Ramos (cell line): ENCODE results near the gene SLC66A1.
"Not testable (repeated sequence)": the region's sequence is repeated elsewhere in the genome, so short reads cannot be mapped to it uniquely, and the experiment has no call there.

ENCODE experiments used
- in situ Hi-C: fragments of 300-500 bp; cut with MboI; formaldehyde crosslinking; loops from one replicate; pipeline ENCODE4 v1.14.3; 2022; ENCODE audit warnings: low sequenced_read_pairs; ENCODE audit not compliant: unreplicated experiment

SLC66A1 gene

DNA sequence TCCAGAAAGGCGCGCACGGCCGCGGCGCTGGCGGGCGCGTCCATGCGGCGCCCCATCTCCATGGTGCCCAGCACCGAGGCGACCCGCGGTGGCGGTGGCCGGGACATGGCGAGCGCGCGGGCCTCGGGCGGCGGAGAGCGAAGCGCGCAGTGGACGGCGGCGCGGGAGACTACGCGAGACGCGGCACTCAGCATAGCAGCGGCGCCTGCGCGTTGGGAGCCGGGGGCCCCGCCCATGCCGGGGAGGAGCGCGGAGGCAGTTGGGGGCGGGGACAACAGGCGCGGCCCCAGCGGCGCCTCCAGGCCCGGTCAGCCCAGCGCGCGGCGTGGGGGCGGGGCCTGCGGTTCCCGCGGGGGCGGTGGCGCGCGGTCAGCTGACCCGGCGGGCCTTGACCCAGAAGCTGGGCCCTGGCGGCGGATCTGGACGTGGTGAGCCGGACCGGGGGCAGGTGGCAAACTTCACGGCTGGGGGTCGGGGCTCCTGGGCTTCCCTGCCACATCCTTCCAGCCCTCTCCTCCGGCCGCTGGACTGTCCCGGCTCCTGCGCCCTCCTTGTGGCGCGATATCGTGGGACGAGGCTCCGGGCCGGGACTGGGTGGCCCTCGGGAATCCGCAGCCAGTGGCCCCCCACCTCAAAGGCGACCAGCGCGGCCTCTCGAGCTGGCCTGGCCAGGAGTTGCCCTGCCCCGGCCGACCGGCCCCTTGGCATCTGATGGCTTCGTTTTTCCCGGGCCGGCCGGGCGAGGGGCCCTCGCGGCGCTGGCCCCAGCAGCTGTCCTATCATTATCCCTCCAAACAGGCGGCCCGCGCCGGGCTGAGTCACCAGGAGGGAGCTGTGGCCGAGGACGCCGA, at the start of gene SLC66A1, which contains the start of gene AKR7A2:
SLC66A1 (plus strand) TSS at position 396 of the 851 bp plus-strand sequence. CDS start 5,352 bp downstream, outside the sequence.
AKR7A2 (minus strand) TSS at position 214 of the 851 bp plus-strand sequence; CDS start at position 194, 20 bp downstream.
- in situ Hi-C loops, result no loop called here

DNA sequence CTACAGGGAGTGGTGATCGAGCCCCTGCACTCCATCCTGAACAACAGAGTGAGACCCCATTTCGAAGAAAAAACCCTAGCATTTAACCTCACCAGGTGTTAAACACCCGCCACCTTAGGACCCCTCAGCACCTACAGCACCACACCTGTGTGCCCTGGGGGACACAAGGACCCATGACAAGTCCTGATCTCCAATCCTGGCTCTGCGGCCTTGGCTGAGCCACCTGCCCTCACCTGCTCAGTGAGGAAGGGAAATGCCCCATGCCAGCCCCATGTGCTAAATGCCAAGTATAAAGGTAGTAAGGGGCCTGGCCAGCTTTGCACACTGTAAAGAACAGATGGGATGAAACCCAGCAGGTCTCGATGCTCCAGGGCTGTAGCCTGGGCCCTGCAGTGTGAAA, 49.4 kb upstream of the SLC66A1 start:
- in situ Hi-C loops, result no loop called here

DNA sequence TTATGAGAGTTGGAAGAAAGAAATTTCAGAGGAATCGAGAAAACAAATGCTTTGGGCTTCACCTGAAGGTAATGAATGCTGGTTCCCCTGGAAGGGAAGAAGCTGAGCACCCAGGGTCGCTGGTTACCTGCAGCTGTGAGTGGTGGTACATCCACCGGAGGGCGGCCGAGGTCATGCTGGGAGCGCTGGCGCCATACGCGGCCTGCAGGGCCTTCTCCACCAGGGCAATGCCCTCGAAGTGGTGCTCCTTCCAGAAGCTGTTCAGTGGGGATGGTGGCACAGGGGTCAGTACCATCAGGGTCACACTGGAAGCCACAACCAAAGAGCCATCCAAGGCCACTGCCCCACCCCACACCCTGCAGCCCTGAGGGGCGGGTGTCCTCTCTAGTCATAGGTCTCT, 43.7 kb upstream of the SLC66A1 start:
- in situ Hi-C loops, result no loop called here

DNA sequence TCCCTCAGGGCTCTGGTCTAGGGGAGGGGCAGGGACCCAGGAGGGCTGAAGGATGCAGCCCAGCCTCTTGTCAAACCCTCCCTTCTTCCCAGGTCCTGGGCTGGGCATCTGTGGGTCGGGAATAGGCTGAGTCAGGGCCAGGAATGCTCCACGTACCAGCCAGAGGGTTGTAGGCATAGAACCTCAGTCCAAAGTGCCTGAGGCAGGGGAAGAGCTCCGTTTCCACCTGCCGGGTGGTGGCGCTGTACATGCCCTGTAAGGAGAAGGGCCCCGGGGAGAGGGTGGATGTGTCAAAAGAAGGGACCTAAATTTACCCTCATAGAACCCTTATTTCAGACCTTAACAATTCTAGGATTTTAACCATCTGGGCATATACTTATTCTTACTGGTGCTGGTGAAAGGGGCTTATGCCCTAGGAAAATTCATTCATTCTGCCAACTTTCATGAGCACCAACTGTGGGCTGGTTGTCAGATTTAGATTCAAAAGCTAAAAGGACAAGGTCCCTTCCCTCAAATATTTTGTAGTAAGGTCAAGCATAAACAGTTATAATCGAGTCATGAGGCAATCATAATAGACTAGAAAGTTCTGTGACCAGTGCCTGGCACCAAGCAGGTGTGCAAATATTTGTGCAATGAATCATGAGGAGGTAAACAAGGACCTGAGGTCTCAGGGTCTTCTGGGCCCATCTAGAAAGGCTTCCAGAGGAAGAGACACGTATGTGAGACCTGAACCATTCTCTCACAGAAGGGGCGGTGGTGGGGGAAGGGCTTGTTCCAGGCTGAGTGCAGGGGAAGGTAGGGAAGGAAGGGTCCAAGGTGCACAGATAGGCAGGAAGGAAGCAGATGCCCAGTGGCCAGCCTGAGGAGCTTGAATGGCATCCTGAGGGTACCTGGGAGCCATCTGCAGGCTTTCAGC, 42.4 kb upstream of the SLC66A1 start:
- in situ Hi-C loops, result not testable (repeated sequence)

- in situ Hi-C loops, result not testable (repeated sequence)
Measured at GRCh38 chr1:19270343-19270730, 41.8 kb upstream of the SLC66A1 start.

GRCh38 chr1:19272064-19272463, 40.1 kb upstream of the SLC66A1 start:
- in situ Hi-C loops, result no loop called here

- in situ Hi-C loops, result no loop called here
Measured at GRCh38 chr1:19273106-19273843, 38.9 kb upstream of the SLC66A1 start.

- in situ Hi-C loops, result not testable (repeated sequence)
Measured at GRCh38 chr1:19273844-19274531, 38.1 kb upstream of the SLC66A1 start.

DNA sequence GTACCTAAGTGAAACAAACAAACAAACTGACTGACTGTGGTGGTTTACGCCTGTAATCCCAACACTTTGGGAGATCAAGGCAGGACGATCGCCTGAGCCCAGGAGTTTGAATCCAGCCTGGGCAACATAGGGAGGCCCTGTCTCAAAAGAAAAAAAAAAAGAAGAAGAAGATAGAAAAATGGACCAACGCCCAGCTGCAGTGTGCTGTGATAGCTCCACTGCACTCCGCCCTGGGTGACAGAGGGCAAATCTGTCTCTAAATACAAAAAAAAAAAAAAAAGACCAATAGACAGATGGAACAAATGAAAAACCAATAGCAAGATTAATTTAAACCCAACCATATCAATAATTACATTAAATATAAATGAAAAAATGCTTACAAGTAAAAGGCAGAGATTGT, 37.5 kb upstream of the SLC66A1 start:
- in situ Hi-C loops, result no loop called here

- in situ Hi-C loops, result no loop called here
Measured at GRCh38 chr1:19283891-19284290, 28.2 kb upstream of the SLC66A1 start.

DNA sequence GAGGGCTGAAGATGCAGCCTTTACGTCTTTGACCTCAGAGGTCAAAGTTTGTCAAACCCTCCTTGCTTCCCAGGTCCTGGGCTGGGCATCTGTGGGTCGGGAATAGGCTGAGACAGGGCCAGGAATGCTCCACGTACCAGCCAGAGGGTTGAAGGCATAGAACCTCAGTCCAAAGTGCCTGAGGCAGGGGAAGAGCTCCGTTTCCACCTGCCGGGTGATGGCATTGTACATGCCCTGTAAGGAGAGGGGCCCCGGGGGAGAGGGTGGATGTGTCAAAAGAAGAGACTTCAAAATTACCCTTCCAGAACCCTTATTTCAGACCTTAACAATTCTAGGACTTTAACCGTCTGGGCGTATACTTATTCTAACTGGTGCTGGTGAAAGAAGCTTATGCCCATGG, 27.2 kb upstream of the SLC66A1 start:
- in situ Hi-C loops, result no loop called here

GRCh38 chr1:19285366-19285765, 26.8 kb upstream of the SLC66A1 start:
- in situ Hi-C loops, result not testable (repeated sequence)

DNA sequence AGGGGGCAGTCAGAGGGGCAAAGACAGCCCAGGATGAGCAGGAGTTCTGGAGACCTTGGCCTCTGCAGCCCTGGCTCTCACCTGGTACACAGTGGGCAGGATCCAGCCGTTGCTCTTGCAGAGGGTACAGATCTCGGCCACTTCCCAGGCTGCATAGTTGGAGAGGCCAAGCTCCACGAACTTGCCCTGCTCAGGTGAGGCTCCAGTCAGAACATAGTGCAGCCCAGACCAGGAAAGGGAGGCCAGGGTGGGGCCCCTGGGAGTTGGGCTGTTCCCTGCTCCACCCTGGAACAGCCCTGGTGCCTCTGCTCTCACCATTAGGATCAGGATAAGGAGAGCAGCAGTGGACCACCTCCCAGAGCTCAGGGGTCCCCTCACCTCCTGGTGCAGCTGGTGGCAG, 26.3 kb upstream of the SLC66A1 start:
- in situ Hi-C loops, result not testable (repeated sequence)

DNA sequence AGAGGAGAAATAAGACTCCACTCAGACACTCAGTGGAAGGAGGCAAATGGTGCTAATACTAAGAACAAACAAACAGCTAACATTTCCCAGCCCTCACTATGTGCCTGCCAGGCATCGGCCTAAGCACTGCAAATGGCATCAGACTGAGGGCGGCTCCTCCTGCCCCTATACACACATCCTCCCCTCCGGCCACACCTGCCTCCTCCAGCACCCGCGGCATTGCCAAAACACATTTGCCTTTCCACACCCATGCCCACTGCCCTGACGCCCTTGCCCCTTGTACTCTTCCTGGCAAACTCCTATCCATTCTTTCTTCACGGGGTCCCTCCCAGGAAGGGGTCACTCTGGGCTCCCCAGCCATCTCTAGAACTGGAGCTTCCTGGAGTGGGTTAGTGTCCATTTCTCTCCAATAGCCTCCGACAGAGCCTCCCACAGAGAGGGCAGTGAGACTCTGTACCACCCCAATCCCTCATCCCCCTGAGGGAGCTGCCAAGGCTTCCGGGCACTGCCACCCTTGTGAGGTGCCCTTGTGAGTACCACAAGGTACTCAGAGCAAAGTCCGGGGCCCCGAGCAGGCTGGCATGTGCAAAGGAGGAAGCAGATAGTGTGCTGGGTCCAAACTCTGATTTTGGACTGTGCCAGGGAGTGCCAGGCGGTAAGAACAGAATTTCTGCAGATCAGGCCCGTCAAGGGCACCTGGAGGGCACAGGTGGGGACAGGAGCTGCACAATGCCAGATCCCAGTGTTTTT, 24.5 kb upstream of the SLC66A1 start:
- in situ Hi-C loops, result no loop called here

DNA sequence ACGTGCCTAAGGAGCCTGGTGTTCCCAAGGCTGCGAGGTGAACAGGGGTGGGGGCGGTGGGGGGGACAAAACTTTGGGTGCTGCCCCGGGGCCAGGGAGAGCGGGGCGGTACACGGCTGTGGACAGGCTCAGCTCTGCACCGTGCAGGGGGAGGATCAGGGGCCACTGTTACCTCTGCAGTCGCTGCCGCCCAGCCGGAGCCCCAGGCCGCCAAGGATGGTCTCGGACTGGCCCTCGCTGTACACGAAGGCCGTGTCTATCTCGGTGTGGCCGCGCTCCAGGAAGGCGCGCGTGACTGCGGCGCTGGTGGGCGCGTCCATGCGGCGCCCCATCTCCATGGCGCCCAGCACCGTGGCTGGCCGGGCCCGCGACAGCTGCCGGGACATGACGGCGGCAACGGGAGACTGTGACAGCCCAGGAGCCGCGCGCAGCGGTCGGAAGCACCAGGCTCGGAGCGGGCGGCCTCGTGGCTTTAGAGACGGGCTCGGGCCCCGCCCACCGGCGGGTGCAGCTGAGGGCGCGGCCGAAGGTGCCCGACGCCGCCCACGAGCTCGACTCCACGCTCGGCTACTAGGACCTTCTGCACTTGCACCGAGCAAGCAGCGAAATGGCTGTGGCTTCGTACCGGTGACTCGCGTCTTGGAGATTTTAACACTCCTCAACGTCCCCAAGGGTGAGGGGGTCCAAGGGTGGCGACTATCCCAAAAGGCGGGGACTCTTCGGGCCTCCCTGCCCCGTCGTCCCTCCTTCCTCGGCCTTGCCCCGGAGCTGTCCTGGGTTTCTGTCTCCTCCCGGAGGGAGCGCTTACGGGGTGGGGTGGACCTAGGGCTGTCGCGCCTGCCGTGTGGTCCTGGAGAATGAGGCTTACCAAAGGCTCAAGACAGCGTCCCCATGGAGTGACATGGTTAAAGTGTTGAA, 23.5 kb upstream of the SLC66A1 start, which contains the start of gene AKR7A3:
AKR7A3 (minus strand) TSS at position 447 of the 918 bp plus-strand sequence; CDS start at position 386, 61 bp downstream.
- in situ Hi-C loops, result not testable (repeated sequence)

- in situ Hi-C loops, result no loop called here
Measured at GRCh38 chr1:19289244-19289643, 22.9 kb upstream of the SLC66A1 start.

GRCh38 chr1:19294638-19295037, 17.5 kb upstream of the SLC66A1 start:
- in situ Hi-C loops, result no loop called here

DNA sequence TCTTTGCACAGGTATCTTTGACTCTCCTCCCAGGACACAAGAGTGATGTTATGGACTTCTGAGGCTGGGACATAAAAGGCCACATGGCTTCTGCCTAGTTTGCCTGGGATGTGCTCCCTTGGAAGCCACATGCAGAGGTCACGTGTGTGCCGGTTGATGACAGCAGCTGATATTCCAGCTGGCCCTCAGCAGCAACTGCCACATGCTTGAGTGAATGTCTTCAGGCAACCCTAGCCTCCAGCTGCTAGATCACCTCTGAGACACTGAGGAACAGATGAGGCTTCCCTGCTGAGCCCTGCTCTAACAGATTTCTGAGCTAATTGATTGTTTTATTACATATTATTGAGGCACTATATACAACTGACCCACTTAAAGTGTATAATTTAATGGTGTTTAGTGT, 11.9 kb upstream of the SLC66A1 start:
- in situ Hi-C loops, result no loop called here
